Effector memory CD4-positive, alpha-beta T cell (primary cell): ENCODE measurements around the gene GCK.

Source experiments
- DNase-seq, 3 donors: peaks; one replicate each; pipeline ENCODE4 v3.0.0-alpha.2; 2020
- H3K27ac ChIP-seq: 2 replicates; pipeline ENCODE4 v1.7.0; 2013; ENCODE audit warnings: mild to moderate bottlenecking, low read length, moderate library complexity; ENCODE audit not compliant: insufficient read depth, poor library complexity, severe bottlenecking
- H3K27me3 ChIP-seq: replicated peaks from 2 replicates; pipeline ENCODE4 v1.7.0; 2013; ENCODE audit warnings: mild to moderate bottlenecking, low read length; ENCODE audit not compliant: insufficient read depth, control insufficient read depth, poor library complexity, severe bottlenecking
- H3K36me3 ChIP-seq: 2 replicates; pipeline ENCODE4 v1.7.0; 2013; ENCODE audit warnings: mild to moderate bottlenecking, low read length, moderate library complexity; ENCODE audit not compliant: control insufficient read depth, insufficient read depth
- H3K4me1 ChIP-seq: 2 replicates; pipeline ENCODE4 v1.7.0; 2013; ENCODE audit warnings: low read length, mild to moderate bottlenecking; ENCODE audit not compliant: control insufficient read depth, insufficient read depth, poor library complexity, severe bottlenecking
- H3K4me3 ChIP-seq: 2 replicates; pipeline ENCODE4 v1.7.0; 2013; ENCODE audit warnings: low read length, low read depth, mild to moderate bottlenecking; ENCODE audit not compliant: insufficient read depth, poor library complexity, severe bottlenecking
- H3K9me3 ChIP-seq: 2 replicates; pipeline ENCODE4 v1.7.0; 2013; ENCODE audit warnings: mild to moderate bottlenecking, low read length, moderate library complexity; ENCODE audit not compliant: control insufficient read depth

The GCK gene

GRCh38 chr7:44156453-44157010, 32.7 kb downstream of the GCK start:
- no peak overlapping the region for H3K27ac ChIP-seq
- no peak overlapping the region for H3K4me3 ChIP-seq
- H3K36me3 ChIP-seq: no peaks in the 10 kb centered on the region
- DNase-seq: no peak
- no peaks in the 10 kb centered on the region for H3K4me1 ChIP-seq
- no peaks in the 10 kb centered on the region for H3K9me3 ChIP-seq
- H3K27me3 ChIP-seq: no peaks in the 10 kb centered on the region

DNA sequence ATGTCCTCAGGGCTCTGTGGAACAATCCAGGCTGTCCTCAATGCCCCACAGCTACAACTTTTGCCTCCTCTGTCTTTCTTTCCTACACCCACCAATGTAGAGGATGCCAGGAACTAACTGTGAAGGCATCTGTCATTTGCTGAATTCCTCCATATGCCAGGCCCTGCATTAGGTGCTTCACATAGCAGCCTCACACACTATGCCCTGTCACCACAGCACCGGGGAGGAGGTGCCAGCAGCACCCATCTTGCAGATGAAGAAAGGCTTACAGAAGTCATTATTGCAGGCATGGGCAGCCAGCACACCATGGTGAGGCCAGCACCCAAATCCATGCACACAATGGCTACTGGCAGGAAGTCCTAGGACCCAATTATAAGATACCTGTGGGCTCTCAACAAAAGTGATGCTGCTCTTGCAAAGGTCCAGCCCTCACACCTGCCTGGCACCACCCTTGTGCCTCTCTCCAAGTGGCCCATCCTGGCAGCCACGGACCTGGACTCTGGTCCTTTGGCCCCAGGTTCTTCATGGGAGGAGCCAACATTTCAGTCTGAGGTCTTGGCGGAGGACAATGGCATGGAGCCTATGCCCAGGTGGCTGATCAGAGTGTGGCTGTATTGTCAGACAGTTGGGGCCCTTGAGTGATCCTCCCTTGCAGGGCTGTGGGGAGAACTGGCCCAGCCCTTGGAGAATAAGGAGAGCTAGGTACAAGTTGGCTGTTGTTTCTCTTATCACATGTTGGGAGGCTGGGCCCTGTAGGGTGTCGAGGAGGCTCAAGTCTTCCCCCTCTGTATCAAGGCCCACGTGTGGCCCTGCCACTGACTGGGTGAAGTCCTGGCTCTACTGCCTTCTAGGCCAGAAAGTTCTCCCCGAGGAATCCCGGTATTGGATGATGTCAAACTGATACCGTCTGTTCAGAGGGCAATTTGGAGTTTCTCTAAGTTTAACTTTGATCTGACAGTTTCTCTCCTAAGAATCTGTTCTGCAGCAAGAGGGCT, 33.8 kb downstream of the GCK start:
- no peaks in the 10 kb centered on the region for H3K4me1 ChIP-seq
- H3K36me3 ChIP-seq: no peaks in the 10 kb centered on the region
- no peak for DNase-seq
- H3K27me3 ChIP-seq: no peaks in the 10 kb centered on the region
- H3K9me3 ChIP-seq: no peaks in the 10 kb centered on the region
- H3K4me3 ChIP-seq: no peak overlapping the region
- no peak overlapping the region for H3K27ac ChIP-seq

DNA sequence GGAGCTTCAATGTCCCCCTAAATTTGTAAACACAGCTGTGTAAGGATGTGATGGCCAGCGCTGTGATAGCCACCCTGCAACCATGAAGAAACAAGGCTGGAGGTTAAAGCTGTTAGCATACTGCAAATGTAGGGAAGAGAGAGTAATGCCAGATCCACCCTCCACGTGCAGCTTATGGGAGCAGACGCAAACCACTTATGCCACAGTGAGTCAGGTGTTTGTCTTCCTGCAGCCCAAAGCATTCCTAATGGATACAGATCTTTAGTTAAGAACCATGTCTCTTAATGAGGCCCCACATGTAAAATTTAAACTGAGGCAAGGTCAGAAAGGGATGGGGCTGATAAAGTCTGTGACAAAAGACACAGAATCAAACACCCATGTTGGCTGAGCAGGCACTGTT, 34.5 kb downstream of the GCK start:
- Histone ChIP-seq H3K9me3 (no peaks in the 10 kb centered on the region), H3K4me1 (no peaks in the 10 kb centered on the region), H3K36me3 (no peaks in the 10 kb centered on the region), H3K27me3 (no peaks in the 10 kb centered on the region), H3K4me3 (no peak overlapping the region), H3K27ac (no peak overlapping the region)
- no peak for DNase-seq

GRCh38 chr7:44153948-44154335, 35.3 kb downstream of the GCK start:
- Histone ChIP-seq H3K27ac (no peak overlapping the region), H3K4me3 (no peak overlapping the region), H3K9me3 (no peaks in the 10 kb centered on the region), H3K27me3 (no peaks in the 10 kb centered on the region), H3K36me3 (no peaks in the 10 kb centered on the region), H3K4me1 (no peaks in the 10 kb centered on the region)
- no peak for DNase-seq

DNA sequence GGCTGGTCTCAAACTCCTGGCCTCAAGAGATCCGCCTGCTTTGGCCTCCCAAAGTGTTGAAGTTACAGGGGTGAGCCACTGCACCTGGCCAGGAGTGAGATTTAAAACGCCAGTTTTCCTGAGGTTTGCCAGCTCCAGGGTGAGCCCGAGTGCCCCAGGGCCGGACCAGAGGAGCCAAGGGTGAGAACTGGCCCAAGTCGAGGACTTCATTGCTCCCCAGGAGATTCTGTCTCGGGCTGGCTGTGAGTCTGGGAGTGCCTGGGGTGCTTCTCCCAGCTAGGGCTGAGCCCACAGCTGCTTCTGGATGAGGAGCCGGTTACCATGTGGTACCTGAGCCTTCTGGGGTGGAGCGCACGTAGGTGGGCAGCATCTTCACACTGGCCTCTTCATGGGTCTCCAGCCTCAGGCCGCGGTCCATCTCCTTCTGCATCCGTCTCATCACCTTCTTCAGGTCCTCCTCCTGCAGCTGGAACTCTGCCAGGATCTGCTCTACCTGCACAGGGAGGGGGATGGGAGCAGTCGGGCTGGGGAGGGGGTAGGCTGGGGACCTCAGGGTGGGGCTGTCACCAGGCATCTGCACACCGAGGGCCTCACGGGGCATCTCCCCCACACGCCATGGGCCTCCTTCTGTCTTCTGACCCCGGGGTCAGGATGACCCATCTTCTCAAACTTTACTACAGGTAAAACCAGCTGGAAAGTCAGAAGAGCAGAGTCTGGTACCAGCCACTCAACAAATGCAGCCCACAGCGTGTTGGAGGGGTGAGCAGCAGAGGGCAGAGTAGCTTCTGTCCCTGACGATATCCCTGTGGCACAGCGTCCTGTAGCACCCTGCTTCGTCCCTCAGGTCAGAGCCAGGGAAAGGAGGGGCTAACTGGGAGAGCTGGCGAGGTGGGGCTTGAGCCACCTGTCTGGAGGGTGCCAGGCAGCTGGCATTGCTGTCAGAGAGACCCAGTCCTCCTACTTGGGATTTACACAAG, 36.0 kb downstream of the GCK start:
- Histone ChIP-seq H3K9me3 (no peaks in the 10 kb centered on the region), H3K36me3 (no peaks in the 10 kb centered on the region), H3K4me3 (no peak overlapping the region), H3K27ac (no peak overlapping the region), H3K27me3 (no peaks in the 10 kb centered on the region), H3K4me1 (no peaks in the 10 kb centered on the region)
- no peak for DNase-seq

- H3K36me3 ChIP-seq: no peaks in the 10 kb centered on the region
- H3K4me3 ChIP-seq: no peak overlapping the region
- no peak overlapping the region for H3K27ac ChIP-seq
- DNase-seq: no peak
- no peaks in the 10 kb centered on the region for H3K9me3 ChIP-seq
- no peaks in the 10 kb centered on the region for H3K4me1 ChIP-seq
- H3K27me3 ChIP-seq: no peaks in the 10 kb centered on the region
These were observed 37.3 kb downstream of the GCK start for GRCh38 chr7:44151956-44152355.

DNA sequence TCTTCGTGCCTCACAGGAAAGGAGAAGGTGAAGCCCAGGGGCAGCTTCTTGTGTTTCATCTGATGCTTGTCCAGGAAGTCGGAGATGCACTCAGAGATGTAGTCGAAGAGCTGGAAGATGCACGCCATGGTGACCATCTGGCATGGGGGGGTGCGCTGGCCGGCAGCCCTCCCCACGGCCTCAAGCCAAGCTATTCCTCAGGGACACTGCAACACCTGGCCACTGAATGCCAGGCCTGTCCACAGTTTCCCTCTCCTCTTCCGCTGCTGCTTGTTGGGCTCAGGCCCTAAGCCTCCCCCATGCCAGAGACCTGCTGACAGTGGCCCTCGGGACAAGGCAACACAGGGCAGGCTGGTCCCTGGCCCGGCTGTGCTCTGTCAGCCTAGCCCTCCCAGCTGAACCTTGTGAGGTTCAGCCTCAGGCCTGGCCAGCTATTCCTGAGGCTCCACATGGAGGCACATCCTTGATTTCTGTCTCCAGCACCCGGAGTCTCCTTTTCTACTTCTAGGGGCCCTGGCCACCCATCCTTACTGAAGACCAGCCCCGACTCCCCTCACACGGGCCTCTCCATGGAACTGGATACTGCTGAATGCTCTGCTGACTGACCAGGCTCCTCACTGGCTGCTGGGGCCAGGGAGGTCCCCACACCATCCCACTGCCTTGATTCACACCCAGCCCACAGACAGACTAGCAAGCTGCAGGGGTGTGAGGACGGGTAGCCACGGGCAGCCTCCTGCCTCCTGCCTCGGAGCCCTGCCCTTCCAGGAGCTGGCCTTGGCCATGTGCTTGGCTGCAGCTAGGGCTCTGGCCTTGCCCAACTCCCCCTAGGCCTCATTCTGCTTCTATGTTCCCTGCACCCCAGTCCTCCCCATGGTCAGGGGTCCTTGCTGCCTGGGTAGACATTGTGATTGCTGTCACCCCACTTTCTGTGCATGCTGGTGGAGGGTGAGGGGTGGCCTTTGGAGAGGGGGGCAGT, 38.0 kb downstream of the GCK start:
- DNase-seq: no peak
- H3K27ac ChIP-seq: no peak overlapping the region
- no peak overlapping the region for H3K4me3 ChIP-seq
- no peaks in the 10 kb centered on the region for H3K36me3 ChIP-seq
- H3K9me3 ChIP-seq: no peaks in the 10 kb centered on the region
- H3K27me3 ChIP-seq: no peaks in the 10 kb centered on the region
- no peaks in the 10 kb centered on the region for H3K4me1 ChIP-seq

GRCh38 chr7:44150466-44150832, 38.8 kb downstream of the GCK start:
- Histone ChIP-seq H3K27me3 (no peaks in the 10 kb centered on the region), H3K36me3 (no peaks in the 10 kb centered on the region), H3K4me1 (peaks cover 4% of the 10 kb centered on the region), H3K9me3 (no peaks in the 10 kb centered on the region), H3K4me3 (no peak overlapping the region), H3K27ac (no peak overlapping the region)
- no peak for DNase-seq
